H9 (cell line): Measurements from ENCODE around the gene GPR82. TPM values are rescaled to one million over a fixed set of nuclear protein-coding genes. Genes with fewer than 3 reads are reported as not detected.

Source experiments
- DNase-seq: peaks from one replicate; pipeline ENCODE4 v3.0.0-alpha.2; 2017
- H2AFZ ChIP-seq: one replicate; pipeline ENCODE4 v1.6.1; 2013; ENCODE audit warnings: mild to moderate bottlenecking, low read length, control low read depth, moderate library complexity
- H2AK5ac ChIP-seq: 2 replicates; pipeline ENCODE4 v1.6.1; 2013; ENCODE audit warnings: low read length, control low read depth, mixed read lengths; ENCODE audit not compliant: insufficient read length
- H2BK120ac ChIP-seq: one replicate; pipeline ENCODE4 v1.6.1; 2013; ENCODE audit warnings: low read depth, mild to moderate bottlenecking, low read length, control low read depth, inconsistent platforms; ENCODE audit not compliant: poor library complexity, severe bottlenecking
- H2BK12ac ChIP-seq: 2 replicates; pipeline ENCODE4 v1.6.1; 2013; ENCODE audit warnings: low read length, control low read depth, mixed read lengths, low read depth; ENCODE audit not compliant: insufficient read length
- H2BK15ac ChIP-seq: 2 replicates; pipeline ENCODE4 v1.6.1; 2013; ENCODE audit warnings: low read depth, low read length, control low read depth
- H2BK20ac ChIP-seq: one replicate; pipeline ENCODE4 v1.6.1; 2013; ENCODE audit warnings: low read depth, mild to moderate bottlenecking, low read length, control low read depth, inconsistent platforms; ENCODE audit not compliant: poor library complexity, severe bottlenecking
- H2BK5ac ChIP-seq: 2 replicates; pipeline ENCODE4 v1.6.1; 2013; ENCODE audit warnings: low read length, control low read depth, mixed read lengths; ENCODE audit not compliant: insufficient read length
- H3K14ac ChIP-seq: 2 replicates; pipeline ENCODE4 v1.6.1; 2013; ENCODE audit warnings: low read length, control low read depth; ENCODE audit not compliant: insufficient read depth
- H3K18ac ChIP-seq: 2 replicates; pipeline ENCODE4 v1.6.1; 2013; ENCODE audit warnings: low read depth, mild to moderate bottlenecking, mixed read lengths, low read length, control low read depth; ENCODE audit not compliant: insufficient read length
- H3K23ac ChIP-seq: 2 replicates; pipeline ENCODE4 v1.6.1; 2013; ENCODE audit warnings: low read length, control low read depth, mixed read lengths, low read depth; ENCODE audit not compliant: insufficient read length
- H3K23me2 ChIP-seq: 2 replicates; pipeline ENCODE4 v1.6.1; 2013; ENCODE audit warnings: low read depth, mild to moderate bottlenecking, mixed read lengths, low read length, control low read depth; ENCODE audit not compliant: insufficient read length, poor library complexity, severe bottlenecking
- H3K27ac ChIP-seq: 2 replicates; pipeline ENCODE4 v1.5.1; 2013; ENCODE audit warnings: low read length, control low read depth, mixed read lengths, low read depth; ENCODE audit not compliant: insufficient read length
- H3K27me3 ChIP-seq: 2 replicates; pipeline ENCODE4 v1.6.1; 2013; ENCODE audit warnings: low read length, control low read depth, inconsistent platforms; ENCODE audit not compliant: insufficient read depth
- H3K4ac ChIP-seq: 2 replicates; pipeline ENCODE4 v1.6.1; 2013; ENCODE audit warnings: low read depth, mild to moderate bottlenecking, control low read depth, inconsistent platforms, low read length, moderate library complexity
- H3K4me1 ChIP-seq: 2 replicates; pipeline ENCODE4 v1.6.1; 2013; ENCODE audit warnings: low read length, control low read depth, inconsistent platforms; ENCODE audit not compliant: insufficient read depth
- H3K4me2 ChIP-seq: 2 replicates; pipeline ENCODE4 v1.6.1; 2013; ENCODE audit warnings: low read length, control low read depth, mixed read lengths; ENCODE audit not compliant: insufficient read length, insufficient read depth
- H3K56ac ChIP-seq: 2 replicates; pipeline ENCODE4 v1.6.1; 2013; ENCODE audit warnings: low read depth, mild to moderate bottlenecking, mixed read lengths, low read length, control low read depth; ENCODE audit not compliant: insufficient read length
- H3K79me1 ChIP-seq: 2 replicates; pipeline ENCODE4 v1.6.1; 2013; ENCODE audit warnings: low read depth, mild to moderate bottlenecking, moderate library complexity, low read length, control low read depth, inconsistent platforms; ENCODE audit not compliant: insufficient read depth, poor library complexity, severe bottlenecking
- H3K79me2 ChIP-seq: 2 replicates; pipeline ENCODE4 v1.6.1; 2013; ENCODE audit warnings: low read length, control low read depth, inconsistent platforms; ENCODE audit not compliant: insufficient read depth
- H3K9ac ChIP-seq: 2 replicates; pipeline ENCODE4 v1.6.1; 2013; ENCODE audit warnings: low read length, control low read depth, mixed read lengths; ENCODE audit not compliant: insufficient read length; ENCODE audit errors: extremely low read depth
- H3K9me3 ChIP-seq: one replicate; pipeline ENCODE4 v1.6.1; 2013; ENCODE audit warnings: low read depth, low read length, inconsistent platforms; ENCODE audit not compliant: control insufficient read depth
- H3T11ph ChIP-seq: one replicate; pipeline ENCODE4 v1.6.1; 2013; ENCODE audit warnings: mild to moderate bottlenecking, low read length, control low read depth, inconsistent platforms
- H4K20me1 ChIP-seq: one replicate; pipeline ENCODE4 v1.6.1; 2013; ENCODE audit not compliant: control insufficient read depth, insufficient read length, insufficient read depth
- H4K5ac ChIP-seq: 2 replicates; pipeline ENCODE4 v1.6.1; 2013; ENCODE audit warnings: low read depth, mild to moderate bottlenecking, mixed read lengths, low read length, control low read depth; ENCODE audit not compliant: insufficient read length
- H4K8ac ChIP-seq: replicated peaks from 2 replicates; pipeline ENCODE4 v1.6.1; 2013; ENCODE audit warnings: low read length, control low read depth, mixed read lengths, low read depth; ENCODE audit not compliant: insufficient read length
- H4K91ac ChIP-seq: 2 replicates; pipeline ENCODE4 v1.6.1; 2013; ENCODE audit warnings: low read depth, mild to moderate bottlenecking, moderate library complexity, mixed read lengths, low read length, control low read depth; ENCODE audit not compliant: insufficient read length
- H3K27ac Mint-ChIP-seq, 3 experiments: 2 replicates in 2 of 3; 3 replicates in 1 of 3; pipeline ENCODE4 v1.8.0; 2020 to 2021; ENCODE audit warnings: mixed read lengths in 3 of 3, mild to moderate bottlenecking in 1 of 3, moderate library complexity in 1 of 3
- H3K27me3 Mint-ChIP-seq: 2 replicates; pipeline ENCODE4 v1.8.0; 2021; ENCODE audit warnings: low read depth, mild to moderate bottlenecking, moderate library complexity, mixed read lengths
- H3K36me3 Mint-ChIP-seq, 3 experiments: 2 replicates in 2 of 3; 3 replicates in 1 of 3; pipeline ENCODE4 v1.8.0; 2020 to 2021; ENCODE audit warnings: low read depth in 3 of 3, mixed read lengths in 3 of 3; ENCODE audit not compliant: insufficient read depth in 1 of 3
- H3K4me1 Mint-ChIP-seq, 2 experiments: 2 replicates each; pipeline ENCODE4 v1.8.0; 2020; ENCODE audit warnings: mixed read lengths in 2 of 2
- H3K4me3 Mint-ChIP-seq, 2 experiments: 2 replicates in 1 of 2; 3 replicates in 1 of 2; pipeline ENCODE4 v1.8.0; 2020 to 2021; ENCODE audit warnings: mild to moderate bottlenecking in 2 of 2, mixed read lengths in 2 of 2, moderate library complexity in 1 of 2
- H3K9me3 Mint-ChIP-seq, 2 experiments: 2 replicates in 1 of 2; 3 replicates in 1 of 2; pipeline ENCODE4 v1.8.0; 2020; ENCODE audit warnings: mild to moderate bottlenecking in 2 of 2, mixed read lengths in 2 of 2, moderate library complexity in 1 of 2
- WGBS: extraction: QIAGEN DNeasy Blood & Tissue Kit; methylation state at CpG from one replicate; pipeline ENCODE4 v1.1.7; 2013; ENCODE audit warnings: missing lambda C conversion rate, low lambda C conversion rate, mixed read lengths; ENCODE audit not compliant: insufficient read length; ENCODE audit errors: extremely low coverage; 5-methylcytosine and 5-hydroxymethylcytosine counted together
- total RNA-seq: library from RNA; stranded (reverse); gene quantifications from 2 replicates; pipeline ENCODE4 v1.2.1, GENCODE V29; 2021
- TF ChIP-seq, protein P1 (sequence below): fragments of 200-600 bp; sonication (generic); conservative IDR thresholded peaks from 3 replicates; pipeline ENCODE4 v1.8.0; 2021; ENCODE audit warnings: antibody characterized with exemption, mild to moderate bottlenecking

The GPR82 gene
- total RNA-seq, 1 experiment from 2014 or later: not detected

DNA sequence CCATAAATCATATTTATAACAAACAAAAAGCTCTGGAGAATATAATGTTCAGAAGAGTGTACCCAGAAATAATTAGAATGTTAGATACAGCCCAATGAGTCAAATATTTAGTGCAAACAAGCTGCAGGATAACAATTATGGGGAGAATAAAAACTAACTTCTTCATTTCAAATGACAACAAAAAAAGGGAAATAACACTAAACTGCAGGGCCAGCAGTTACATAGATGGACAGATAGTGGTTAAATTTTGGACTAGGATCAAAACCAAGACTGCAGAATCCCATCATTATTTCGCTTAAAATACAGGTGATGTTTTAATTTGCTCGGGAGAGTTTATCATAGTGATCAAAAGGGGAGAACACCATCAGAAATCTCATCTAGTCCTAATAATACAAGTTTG lies 35.8 kb upstream of the GPR82 start:
- H2AK5ac ChIP-seq: no peak overlapping the region
- H4K20me1 ChIP-seq: no peaks in the 10 kb centered on the region
- H3K4me2 ChIP-seq: no peak overlapping the region
- H3K27ac Mint-ChIP-seq: no peak overlapping the region
- no CpG with 5 or more reads among the region's 2 CpGs for WGBS
- H2BK20ac ChIP-seq: no peak overlapping the region
- H3K18ac ChIP-seq: no peak overlapping the region
- H3K4me1 Mint-ChIP-seq: no peaks in the 10 kb centered on the region
- TF ChIP-seq, protein P1, sequence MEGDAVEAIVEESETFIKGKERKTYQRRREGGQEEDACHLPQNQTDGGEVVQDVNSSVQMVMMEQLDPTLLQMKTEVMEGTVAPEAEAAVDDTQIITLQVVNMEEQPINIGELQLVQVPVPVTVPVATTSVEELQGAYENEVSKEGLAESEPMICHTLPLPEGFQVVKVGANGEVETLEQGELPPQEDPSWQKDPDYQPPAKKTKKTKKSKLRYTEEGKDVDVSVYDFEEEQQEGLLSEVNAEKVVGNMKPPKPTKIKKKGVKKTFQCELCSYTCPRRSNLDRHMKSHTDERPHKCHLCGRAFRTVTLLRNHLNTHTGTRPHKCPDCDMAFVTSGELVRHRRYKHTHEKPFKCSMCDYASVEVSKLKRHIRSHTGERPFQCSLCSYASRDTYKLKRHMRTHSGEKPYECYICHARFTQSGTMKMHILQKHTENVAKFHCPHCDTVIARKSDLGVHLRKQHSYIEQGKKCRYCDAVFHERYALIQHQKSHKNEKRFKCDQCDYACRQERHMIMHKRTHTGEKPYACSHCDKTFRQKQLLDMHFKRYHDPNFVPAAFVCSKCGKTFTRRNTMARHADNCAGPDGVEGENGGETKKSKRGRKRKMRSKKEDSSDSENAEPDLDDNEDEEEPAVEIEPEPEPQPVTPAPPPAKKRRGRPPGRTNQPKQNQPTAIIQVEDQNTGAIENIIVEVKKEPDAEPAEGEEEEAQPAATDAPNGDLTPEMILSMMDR: no peak
- no peaks in the 10 kb centered on the region for H3K4me1 ChIP-seq
- no peak overlapping the region for H2BK120ac ChIP-seq
- H2BK5ac ChIP-seq: no peak overlapping the region
- no peak overlapping the region for H3K4ac ChIP-seq
- no peak overlapping the region for H3K56ac ChIP-seq
- no peak overlapping the region for H3T11ph ChIP-seq
- H4K5ac ChIP-seq: no peak overlapping the region
- no peaks in the 10 kb centered on the region for H3K27me3 Mint-ChIP-seq
- no peak overlapping the region for H2BK15ac ChIP-seq
- H2AFZ ChIP-seq: no peak overlapping the region
- no peak overlapping the region for H4K91ac ChIP-seq
- H3K9me3 ChIP-seq: no peaks in the 10 kb centered on the region
- no peaks in the 10 kb centered on the region for H3K79me1 ChIP-seq
- peaks cover 0 to 12% (median 0%) of the 10 kb centered on the region in 3 experiments; a peak in 2 of 7 replicates for H3K36me3 Mint-ChIP-seq
- H3K27ac ChIP-seq: no peak overlapping the region
- no peaks in the 10 kb centered on the region for H3K23me2 ChIP-seq
- H4K8ac ChIP-seq: no peak overlapping the region
- no peak overlapping the region for H3K23ac ChIP-seq
- DNase-seq: no peak
- H3K27me3 ChIP-seq: no peaks in the 10 kb centered on the region
- H3K9ac ChIP-seq: no peak overlapping the region
- H3K14ac ChIP-seq: no peak overlapping the region
- peaks cover 46 to 51% of the 10 kb centered on the region in 2 experiments for H3K9me3 Mint-ChIP-seq
- H3K4me3 Mint-ChIP-seq: no peak overlapping the region
- H3K79me2 ChIP-seq: no peaks in the 10 kb centered on the region
- H2BK12ac ChIP-seq: no peak overlapping the region
